HG03354 (cell line): ENCODE results near the gene UCP2.

Experiments
- ATAC-seq: cut with Tn5 transposase; IDR thresholded peaks from one replicate; pipeline ENCODE4 v1.9.1; 2021; ENCODE audit warnings: mild to moderate bottlenecking; ENCODE audit not compliant: unreplicated experiment, poor library complexity, severe bottlenecking

The UCP2 gene, protein sequence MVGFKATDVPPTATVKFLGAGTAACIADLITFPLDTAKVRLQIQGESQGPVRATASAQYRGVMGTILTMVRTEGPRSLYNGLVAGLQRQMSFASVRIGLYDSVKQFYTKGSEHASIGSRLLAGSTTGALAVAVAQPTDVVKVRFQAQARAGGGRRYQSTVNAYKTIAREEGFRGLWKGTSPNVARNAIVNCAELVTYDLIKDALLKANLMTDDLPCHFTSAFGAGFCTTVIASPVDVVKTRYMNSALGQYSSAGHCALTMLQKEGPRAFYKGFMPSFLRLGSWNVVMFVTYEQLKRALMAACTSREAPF

GRCh38 chr11:73982595-73982989 lies at the start of gene UCP2:
TSS of gene UCP2 (minus strand) at chr11:73982843. CDS start at chr11:73978378, 4,465 bp downstream.
- ATAC-seq: peak; percentile 51

DNA sequence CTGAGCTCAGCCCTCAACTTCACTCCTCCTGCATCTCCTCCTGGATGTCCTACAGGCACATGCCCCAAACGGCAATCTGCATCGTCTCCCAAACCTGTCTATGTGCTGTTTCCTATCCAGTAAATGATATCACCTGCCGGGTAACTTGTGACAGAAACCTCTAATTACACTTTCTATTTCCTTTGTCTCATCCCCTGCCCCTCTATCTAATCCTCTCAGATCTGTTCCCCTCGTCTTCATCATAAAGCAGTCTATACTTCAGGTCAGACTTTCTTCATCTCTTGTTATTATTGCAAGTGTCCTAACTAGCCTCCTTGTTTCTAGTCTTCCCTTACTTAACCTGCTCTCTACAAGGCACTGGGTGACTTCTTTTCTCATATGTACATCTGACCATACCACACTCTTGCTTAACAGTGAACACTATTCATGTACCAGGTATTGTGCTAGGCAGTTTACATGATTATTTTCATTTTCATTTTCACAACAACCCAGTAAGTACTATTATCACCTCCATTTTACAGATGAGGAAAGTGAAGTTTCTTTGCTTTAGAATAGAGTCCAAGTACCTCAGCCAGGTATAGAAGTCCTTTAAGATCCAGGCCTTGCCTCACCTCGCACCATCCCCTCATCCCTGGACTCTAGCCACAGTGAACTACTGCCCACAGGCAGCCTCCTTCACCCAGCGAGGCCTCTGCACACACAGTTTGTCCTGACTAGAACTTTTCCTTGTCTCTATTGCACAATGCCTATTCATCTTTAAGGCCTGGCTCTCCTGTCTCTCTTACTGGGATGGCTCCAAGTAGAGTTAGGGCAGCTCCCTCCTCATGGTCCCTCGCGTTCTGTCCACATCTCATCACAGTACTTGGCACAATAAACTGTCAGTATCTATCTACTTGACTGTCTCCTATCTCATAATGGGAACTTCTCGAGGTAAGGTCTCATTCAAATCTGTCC lies 48.4 kb upstream of the UCP2 start:
- ATAC-seq: no peak

GRCh38 chr11:74025467-74026166 lies 43.0 kb upstream of the UCP2 start:
- ATAC-seq: no peak

DNA sequence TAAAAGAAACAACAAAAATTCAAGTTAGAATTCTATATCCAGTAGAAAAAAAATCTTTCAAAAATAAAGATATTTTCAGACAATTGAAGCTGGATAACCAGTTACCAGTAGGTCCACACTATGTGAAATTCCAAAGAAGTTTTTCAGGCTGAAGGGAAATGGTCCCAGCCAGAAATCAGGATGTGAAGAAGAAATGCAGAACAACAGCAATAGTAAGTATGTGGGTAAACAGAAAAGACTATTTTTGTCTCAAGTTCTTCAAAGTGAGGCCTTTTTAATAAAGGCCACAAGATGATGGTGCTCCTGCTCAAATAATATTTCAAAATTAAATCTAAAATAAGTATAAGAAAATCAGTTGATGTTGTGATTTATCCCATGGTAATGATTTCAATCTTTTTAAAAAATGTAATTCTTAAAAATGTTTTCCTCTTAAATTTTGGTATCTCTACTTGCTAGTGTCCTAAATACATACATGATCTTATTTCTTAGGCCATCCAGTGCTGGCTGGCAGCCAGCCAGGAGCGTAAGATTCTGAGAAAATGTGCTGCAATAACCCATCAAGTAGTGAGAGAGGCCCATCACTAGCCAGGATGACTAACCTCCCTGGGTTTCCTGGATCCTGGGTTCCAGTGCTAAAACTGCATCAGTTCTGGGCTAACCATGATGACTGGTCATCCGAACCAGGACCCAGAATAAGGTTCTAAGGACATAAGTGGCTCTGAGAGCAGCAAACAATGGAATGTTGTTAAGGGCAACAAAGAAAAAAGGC lies 41.8 kb upstream of the UCP2 start:
- ATAC-seq: no peak

DNA sequence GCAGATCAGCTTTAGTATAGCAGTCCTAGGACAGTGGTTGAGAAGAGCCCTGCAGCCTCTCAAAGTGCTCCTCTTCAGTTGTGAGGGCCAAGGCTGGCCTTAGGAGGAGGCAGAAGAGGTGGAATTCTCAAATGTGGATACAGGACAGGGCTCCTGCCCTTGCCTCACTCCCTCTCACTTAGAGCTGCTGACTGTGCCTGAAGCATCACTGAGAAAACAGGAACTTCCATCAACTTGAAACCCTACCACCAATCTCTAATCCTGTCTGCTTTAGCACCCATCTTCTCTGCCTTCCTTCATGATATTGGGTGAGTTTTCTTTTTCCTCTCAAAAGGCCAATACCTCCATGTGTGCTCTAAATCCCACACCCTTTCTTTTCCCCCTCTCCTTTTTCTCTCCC lies 40.6 kb upstream of the UCP2 start:
- no peak for ATAC-seq

GRCh38 chr11:74022546-74022945 lies 39.9 kb upstream of the UCP2 start:
- ATAC-seq: no peak

GRCh38 chr11:74021998-74022397 lies 39.4 kb upstream of the UCP2 start:
- no peak for ATAC-seq

DNA sequence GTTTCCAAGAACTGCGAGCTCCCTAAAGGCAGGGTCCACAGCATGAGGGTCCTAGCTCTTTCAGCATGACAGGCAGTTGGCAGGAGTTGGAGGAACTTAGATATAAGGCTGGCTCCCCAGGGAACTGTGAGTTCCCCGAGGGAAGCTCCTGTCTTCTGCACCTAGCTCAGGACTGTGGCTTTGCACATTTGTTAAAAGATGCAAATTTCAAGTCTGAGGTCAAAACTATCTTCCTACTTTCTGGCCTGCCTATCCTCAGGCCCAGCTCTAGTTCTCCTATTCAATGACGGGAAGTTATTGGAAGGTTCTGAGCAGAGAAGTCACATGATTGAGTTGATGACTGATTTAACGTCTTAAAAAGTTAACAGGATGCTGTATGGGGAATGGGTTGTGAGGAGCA lies 37.9 kb upstream of the UCP2 start:
- no peak for ATAC-seq

DNA sequence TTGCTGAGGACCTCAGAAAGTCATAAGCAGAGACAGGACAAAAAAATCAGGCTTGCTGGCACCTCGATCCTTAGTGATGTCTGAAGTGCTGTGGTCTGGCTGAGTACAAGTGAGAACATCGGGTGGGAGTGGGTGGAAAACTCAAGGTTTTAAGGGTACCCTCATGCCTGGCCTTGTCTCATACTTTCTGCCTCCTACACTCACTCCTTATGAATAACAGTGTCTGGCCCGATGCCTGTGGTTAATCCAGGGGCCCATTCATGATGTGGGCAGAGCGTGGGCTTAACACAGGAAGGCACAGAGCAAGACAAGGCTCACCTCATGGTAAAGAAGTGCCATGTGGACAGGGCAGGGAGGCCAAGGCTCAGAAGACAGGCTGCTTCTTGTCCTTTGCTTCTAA lies 37.2 kb upstream of the UCP2 start:
- ATAC-seq: no peak

DNA sequence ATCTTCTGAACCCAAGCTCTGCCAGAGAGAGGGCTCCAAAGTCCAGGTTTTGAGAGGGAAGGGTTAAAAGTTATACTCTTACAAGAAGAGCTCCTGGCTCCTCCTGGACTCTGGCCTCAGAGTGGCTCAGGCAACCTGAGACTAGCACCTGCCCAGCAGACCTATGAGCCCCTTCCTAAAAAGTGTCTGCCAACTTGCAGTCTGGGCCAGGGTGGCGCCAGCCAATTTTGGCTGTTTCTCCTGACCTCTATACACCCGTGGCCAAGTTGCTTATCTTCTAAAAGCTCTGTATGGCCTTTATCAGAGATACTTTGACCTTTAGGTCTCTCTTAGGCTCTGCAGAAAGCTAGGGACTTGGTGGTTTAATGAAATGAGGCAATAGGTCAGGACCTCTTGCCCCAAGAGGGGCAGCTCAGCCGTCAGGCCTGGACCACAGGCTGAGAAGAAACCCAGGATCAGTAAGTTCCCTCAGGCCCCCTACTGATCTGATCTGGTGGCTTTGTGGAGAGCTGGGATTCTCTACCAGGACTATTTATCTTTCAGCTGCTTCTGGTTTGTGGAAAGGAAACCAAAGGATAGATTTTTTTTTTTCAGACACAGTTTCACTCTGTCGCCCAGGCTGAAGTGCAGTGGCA lies 36.6 kb upstream of the UCP2 start:
- no peak for ATAC-seq

GRCh38 chr11:74018331-74019005 lies 35.8 kb upstream of the UCP2 start:
- ATAC-seq: no peak

- no peak for ATAC-seq
These were observed 35.0 kb upstream of the UCP2 start for GRCh38 chr11:74017631-74018030.

DNA sequence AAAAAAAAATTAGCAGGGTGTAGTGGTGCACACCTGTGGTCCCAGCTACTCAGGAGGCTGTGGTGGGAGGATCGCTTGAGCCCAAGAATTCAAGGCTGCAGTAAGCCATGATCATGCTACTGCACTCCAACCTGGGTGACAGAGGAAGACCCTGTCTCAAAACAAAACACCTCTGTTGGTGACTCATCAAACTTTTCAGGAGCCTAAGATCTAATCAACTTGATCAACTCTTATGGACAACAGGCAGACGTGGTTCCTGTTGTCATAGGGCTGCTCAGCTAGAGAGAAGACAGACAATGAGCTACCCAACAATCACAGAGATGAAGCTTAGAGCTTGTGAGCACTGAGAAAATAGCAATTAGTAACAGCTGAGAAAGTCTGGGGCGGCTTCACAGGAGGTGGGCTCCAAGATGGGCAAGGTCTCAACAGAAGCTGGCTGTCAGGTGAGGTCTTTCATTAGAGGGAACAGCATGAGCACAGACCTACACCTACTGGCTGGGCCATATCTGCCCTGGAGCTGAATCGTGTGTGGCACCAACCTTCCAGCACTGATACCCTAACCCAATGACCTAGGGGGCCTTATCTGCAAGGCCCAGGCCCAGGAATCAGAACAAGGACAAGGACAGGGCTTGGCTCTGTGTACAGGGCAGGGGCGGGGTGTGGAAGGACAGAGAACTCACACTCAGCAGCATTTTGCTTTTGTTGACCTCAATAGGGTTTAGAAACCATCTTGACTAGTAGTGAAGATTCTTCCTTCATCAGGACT lies 33.5 kb upstream of the UCP2 start:
- ATAC-seq: no peak

GRCh38 chr11:74014880-74015279 lies 32.2 kb upstream of the UCP2 start:
- ATAC-seq: no peak

DNA sequence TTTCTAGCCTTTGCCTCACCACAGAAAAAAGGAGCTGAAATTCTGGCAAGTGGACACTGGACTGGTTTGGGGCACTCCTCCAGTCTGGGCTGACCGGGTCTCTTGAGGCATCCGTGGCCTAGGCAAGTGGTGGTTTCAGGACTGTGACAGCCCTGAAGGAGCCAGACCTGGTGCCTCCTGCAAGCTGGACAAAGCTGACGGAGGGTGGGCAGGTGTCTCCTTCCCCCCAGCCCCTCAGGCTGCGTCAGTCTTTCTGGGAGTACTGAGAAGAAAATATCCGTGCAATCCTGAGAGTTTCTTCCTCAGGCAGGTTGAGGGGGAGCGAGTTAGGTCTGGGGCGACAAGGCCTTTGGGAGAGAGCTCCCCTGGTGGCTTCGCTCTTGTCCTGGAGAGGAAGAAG lies 30.5 kb upstream of the UCP2 start:
- no peak for ATAC-seq

- ATAC-seq: no peak
These were observed 29.6 kb upstream of the UCP2 start for GRCh38 chr11:74012074-74012809.

DNA sequence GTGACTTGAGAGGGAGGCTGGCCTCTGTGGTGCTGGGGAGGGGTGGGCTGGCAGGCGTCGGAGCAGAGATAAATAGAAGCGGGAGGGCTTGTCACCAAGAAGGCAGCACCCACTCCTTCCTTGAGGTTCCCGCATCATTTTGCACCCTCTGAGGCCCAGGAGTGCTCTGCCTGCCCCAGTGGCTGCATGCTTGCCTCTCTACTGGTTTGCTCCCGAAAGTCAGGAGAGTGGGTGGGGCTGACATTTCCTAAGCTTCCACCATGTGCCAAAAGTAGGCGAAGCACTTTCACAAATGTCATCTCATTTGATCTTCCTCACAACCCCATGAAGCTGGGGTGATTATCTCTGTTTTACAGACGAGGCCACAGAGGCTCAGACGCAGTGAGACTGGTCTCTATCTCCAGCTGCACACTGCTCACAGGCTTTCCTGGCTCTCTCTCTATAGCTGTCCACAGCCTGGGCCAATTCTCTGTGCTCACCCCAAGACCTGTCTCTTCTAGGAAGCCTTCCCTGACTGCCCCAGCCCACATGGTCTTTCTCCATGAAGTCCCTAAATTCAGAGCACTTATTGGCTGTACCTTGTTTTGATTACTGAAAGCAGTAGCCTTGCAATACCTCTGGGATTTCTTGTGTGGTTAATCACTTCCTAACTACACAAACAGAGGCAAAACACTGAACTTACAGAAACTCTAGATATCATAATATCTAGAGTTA lies 28.9 kb upstream of the UCP2 start:
- ATAC-seq: peak; percentile 82
